Measurements from ENCODE around the gene GHRH.

Gene GHRH

DNA sequence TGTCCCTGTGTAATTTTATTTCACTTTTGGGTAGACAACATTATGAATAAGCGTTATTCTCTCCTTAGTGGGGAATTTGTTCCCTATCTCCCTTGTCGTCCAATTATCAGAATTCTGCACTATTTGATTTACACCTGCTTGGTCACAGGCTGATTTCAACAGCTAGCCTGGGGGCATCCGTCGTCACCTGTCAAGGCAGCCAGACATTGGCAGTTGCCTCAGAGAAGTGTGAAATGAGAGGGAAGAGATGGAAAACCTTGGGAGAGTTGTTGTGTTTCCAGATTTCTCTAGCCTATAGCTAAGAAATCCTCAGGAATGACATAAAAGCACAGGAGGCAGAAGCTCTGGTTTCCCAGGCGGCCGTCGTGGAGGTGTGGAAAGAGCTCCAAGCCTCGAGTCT, 891 bp upstream of the GHRH start:
- no peak for DNase-seq (ENCODE audit: low spot score)

DNA sequence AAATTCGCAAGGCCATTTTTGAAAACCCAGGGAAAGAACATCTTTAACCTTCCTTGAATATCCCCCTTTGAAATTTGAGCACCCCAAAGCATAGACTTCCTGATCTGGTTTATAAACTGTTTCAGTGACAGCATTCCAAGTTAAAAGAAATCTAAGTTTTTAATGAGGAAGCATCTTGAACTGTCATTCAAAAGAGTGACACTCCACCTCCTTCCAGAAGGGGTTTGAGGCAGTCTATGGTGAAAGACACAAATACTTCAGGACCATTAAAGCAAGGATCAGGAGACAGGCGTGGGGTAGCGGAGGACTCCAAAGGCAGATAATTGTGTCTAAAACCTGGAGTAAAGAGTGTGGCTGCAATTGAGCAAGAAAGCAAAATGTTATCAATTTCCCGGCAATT, 691 bp downstream of the GHRH start:
- no peak for DNase-seq (ENCODE audit: low spot score)

DNA sequence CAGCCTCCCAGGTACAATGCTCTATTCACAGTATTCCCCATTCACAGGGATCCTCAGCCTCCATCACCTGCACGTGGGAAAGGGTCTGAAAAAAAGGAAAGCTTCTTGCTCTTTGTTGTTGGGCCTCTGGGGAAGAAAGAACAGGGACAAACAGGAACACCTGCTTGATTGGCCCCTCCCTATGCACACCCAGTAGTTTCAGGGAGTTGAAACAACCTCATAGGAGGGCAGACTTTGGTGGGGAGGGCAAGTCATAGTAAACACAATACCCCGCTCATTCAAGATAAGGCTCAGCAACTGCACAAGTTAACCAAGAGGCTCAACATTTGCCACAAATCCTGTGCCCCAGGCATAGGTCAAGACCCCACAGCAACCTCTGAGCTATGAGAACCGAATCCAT, 1.7 kb downstream of the GHRH start:
- DNase-seq (ENCODE audit: low spot score) = no peak

DNA sequence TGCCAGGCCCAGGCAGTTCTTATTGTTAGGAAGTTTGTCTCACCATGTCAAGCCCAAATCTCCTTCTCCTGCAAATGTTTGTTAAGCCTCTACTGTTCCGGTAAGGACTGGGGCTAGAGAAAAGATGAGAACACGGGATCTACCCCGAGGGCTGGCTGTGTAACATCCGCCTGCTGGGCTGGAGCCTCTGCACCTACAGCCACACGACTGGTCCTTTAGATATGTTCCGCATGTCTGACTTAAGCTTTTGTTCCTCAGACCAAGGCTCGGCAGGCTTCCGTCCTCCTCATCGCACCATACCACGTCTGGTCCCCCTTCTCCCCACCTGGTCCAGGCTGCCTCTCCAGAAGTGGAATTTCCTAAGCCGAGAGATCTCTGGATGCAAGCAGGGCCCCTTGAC, 2.6 kb downstream of the GHRH start:
- no peak for DNase-seq (ENCODE audit: low spot score)

DNA sequence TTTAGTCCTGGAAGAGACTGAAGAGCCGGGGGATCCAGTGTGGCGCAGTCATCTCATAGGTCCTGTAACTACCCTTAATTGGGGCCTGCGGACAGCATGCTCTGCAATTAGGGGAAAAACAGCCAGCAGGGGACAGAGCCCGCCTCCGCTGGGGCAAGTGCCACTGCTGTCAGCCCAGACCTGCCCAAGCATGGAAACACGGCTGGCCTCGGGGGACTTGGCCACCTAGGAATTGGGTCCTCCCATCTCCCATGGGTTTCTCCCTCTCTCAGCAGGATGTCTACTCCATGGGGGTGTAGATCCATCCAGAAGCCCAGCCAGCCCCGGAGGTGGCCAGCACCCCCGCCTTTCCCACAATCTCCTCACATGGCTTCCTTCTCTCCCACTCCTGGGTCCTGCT, 3.6 kb downstream of the GHRH start:
- DNase-seq (ENCODE audit: low spot score) = no peak

DNA sequence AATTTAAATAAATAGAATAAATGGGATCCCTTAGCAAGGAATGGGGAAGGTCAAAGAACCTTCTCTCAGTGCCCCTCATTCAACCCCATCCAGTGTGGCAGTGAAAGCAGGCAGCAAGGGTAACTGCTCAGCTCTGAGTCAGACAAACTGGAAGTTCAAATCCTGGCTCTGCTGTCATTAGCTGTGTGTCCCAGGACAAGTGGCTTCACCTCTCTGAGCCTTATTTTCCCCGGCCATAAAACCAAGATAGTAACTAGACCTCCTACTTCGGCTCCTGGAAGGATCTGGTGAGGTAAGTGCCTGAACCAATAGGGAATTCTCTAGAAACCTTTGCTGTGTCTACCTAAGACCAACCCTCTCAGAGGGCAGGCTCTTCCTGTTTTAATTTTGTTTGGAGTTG, 4.1 kb downstream of the GHRH start:
- no peak for DNase-seq (ENCODE audit: low spot score)

DNA sequence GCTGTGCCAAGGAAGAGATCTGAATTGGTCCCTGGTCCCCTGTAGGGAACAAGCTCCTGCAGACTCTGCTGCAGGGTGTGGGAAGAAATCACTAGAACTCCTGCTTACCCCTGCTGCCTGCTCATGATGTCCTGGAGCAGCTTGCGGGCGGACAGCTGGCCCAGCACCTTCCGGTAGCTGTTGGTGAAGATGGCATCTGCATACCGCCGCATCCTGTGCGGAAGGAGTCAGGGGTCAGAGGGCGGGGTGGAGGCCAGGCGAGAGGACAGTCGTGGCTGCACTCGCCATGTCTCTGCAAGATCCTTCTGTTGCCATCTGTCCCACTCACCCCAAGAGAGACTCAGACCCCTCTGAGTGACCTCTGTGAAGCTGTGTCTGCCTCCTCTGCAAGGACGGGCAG, 5.3 kb downstream of the GHRH start:
- no peak for DNase-seq (ENCODE audit: low spot score)

DNA sequence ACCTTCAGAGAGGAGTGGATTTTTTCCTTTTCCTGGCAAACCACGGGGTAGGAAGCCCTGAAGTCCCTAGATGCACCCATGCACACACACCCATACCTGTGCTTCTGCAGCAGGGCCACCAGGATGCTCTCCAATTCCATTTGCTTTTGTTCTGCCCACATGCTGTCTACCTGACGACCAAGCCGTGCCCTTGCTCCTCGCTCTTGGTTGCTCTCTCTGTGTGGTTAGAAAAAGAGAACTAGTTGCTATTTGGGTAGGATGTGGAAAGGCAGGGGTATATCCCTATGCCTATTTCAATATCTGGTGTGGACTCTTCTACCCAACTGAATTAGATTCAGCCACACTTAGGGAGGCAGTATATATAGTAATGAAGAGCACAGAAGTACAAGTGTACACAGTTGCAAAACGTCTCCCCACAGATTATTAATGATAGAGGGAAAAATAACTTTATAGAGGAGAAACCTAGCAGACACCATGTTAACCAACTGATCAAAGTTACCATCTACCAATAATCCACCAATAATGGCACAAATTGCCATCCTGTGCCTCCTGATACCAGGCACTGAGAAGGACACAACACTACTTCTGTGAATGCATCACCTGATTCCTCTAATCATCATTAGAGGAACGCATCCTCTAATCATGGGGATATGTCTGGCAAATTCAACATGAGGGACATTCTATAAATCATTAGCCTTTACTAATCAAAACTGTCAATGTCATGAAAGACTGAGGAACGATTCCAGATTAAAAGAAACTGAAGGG, 7.3 kb downstream of the GHRH start:
- no peak for DNase-seq (ENCODE audit: low spot score)

DNA sequence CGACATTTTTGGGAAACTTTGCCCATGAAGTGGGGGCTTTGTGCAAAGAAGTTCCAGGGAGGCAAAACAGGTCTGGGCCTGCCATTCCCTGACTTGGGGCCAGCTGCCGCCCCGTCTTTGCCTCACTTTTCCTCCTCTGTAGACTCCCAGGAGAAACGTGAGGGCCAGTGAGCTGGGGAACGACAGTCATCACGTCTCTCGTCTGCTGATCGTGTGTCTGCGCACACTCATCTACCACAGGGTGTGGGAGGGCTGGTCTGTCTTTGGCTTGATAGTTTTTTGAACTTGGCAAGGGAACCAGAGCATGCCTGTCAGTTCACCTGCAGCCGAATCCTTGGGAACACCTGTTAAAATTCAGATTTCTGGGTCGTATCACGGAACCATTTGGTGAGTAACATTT, 8.5 kb downstream of the GHRH start:
- no peak for DNase-seq (ENCODE audit: low spot score)

DNA sequence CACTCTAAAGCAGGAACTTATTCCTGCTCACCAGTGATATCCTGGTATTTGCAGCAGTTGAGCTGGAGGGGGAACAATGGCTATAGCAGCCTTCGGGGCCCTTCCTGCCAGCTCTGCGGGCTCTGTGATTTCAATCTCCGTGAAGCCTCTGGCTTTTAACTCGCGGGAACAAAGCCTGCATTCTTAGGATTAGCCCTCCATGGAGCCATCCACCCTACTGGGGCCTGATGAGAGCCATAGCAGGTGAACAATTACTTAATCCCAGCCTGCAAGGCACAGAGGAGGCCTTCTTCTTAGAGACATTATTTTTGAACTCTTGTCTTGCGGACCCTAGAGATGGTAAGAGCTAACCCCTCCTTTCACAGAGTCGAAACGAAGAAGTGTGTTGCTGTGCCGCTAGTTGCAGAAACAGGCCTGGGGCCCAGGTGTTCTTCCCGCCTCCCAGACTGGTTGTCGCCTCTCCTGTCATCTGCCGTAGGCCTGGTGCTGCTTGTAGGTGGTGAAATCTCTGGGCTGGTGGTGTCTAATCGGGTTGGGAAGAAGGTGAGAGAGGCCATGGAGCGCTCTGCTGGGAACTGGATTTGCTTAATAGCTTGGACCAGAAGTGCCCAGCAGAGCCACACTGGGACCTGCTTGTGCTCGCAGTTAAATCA, 9.7 kb downstream of the GHRH start:
- no peak for DNase-seq (ENCODE audit: low spot score)

DNA sequence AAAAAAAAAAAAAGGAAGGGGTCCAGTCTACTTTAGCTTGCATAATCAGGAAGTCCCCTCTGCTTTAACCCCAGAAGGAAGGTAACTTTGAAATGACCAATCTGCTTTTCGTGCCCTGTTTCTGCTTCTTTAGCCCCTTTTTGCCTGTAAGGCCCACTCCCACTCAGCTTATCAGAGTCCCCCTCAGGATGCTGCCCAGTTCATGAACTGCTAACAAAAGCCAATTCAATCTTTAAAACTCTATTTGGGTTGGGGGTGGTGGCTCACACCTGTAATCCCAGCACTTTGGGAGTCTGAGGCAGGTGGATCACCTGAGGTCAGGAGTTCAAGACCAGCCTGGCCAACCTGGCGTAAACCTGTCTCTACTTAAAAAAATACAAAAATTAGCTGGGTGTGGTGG, 12.3 kb downstream of the GHRH start:
- no peak for DNase-seq (ENCODE audit: low spot score)

DNA sequence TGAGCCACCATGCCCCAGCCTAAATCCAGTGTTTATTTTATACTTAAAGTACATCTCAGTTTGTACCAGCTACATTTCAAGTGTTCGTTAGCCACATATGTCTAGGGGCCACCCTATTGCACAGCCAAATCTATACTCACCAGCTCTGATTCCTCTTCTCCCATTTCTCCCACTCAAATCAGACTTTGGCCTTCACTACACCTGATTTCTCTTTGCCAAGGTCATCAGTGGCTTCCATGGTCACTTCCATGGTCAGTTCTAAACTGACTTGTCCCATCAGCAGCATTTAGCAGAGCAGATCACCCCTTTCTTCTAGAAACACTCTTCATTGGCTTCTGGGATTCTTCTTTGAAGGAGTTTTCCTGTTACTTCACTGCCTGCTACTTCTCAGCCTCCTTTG, 14.1 kb downstream of the GHRH start:
- no peak for DNase-seq (ENCODE audit: low spot score)

DNA sequence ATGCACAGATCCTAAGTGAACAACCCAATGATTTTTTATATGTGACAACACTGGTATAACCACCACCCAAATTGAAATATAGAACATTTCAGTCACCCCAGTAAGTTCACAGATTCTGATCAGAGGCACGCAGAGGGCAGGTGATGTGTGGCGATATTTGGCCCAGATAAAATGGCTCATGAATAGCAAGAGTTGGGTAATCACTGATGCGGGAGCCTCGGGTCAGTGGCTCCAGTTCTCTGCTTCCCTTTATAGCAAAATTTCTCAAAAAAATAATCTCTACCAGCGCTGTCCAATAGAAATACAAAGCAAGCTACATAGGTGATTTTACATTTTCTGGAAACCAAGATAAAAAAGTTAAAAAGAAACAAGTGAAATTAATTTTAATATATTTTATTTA, 14.9 kb downstream of the GHRH start:
- DNase-seq (ENCODE audit: low spot score) = no peak

DNA sequence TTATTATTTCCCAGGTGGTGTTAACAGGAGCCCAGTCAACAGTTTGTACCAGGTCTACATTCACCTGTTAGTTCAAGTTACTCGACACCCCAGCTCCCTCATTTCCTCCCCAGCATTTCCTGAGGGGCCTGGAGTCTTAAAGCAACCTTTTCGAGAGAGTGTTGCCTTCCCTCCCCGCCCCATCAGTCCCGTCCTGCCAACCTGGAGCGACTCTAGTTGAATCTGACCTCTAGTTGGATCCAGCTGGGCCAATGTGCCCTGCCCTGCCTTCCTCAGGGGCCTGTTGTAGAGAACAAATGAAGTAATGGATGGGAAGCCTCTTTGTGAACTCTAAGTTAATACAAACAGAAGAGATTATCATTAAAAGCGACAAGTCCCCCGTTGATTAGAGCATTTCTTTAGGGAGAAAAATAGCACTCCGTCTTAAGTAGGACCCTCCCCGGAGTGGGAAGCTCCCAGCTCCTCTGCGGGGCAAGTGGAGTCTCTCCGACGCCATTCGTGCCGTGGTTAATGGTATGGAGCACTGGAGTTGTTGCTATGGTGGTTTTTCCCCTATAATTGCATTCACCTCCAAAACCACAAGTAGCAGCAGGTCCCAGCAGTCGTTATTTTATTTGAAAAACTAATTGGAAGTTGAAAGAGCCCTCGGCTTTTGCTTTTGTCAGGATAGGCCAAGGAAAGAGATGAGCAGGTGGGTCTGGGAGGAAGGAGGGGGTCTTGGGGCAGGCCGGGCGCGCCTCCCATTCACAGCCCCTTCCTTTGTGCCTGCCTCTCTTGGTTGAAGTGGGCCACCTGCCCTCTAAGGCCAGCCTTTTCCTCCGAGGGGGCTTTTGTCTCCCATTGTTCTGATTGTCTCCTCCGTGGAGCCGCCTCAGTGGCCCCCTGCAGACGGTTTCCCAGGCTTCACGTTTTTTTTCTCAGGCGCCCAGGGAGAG, 16.1 kb downstream of the GHRH start:
- no peak for DNase-seq (ENCODE audit: low spot score)

DNA sequence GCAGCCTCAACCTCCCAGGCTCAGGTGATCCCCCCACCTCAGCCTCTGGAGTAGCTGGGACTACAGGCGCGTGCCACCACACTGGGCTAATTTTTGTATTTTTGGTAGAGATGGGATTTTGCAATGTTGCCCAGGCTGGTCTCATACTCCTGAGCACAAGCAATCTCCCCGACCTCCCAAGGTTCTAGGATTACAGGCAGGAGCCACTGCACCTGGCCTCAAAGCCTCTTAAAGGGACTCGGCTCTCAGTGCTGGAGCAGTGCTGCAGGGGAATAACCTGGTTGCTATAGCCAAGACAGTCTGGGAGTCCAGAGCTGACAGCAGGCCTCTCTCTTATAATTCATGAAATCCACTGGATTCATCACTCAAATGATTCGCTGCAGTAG, 17.0 kb downstream of the GHRH start:
- DNase-seq (ENCODE audit: low spot score) = no peak

DNA sequence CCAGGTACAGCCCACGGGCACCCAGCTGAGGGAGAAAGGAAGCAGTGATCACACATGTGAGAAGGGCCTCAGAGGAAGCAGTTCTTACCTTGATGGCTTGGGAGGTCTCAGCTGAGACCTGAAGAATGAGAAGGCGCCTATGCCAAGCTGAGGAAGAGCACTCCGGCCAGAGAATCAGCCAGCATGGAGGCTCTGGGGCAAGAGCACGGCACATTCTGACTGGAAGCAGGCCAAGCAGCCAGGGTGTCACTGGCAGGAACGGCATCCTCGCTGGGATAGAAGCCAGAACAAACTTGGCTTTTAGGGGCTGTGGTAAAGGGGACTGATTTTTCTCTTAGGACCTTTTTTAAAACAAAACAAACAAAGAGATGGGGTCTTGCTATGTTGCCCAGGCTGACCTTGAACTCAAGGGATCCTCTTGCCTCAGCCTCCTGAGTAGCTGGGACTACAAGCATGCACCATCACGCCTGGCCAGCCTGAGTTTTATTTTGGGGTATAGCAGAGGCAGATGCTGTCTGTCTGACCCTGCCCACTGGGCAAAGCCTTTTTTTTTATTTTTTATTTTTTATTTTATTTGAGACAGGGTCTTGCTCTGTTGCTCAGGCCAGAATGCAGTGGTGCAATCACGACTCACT, 17.6 kb downstream of the GHRH start:
- DNase-seq (ENCODE audit: low spot score) = no peak

DNA sequence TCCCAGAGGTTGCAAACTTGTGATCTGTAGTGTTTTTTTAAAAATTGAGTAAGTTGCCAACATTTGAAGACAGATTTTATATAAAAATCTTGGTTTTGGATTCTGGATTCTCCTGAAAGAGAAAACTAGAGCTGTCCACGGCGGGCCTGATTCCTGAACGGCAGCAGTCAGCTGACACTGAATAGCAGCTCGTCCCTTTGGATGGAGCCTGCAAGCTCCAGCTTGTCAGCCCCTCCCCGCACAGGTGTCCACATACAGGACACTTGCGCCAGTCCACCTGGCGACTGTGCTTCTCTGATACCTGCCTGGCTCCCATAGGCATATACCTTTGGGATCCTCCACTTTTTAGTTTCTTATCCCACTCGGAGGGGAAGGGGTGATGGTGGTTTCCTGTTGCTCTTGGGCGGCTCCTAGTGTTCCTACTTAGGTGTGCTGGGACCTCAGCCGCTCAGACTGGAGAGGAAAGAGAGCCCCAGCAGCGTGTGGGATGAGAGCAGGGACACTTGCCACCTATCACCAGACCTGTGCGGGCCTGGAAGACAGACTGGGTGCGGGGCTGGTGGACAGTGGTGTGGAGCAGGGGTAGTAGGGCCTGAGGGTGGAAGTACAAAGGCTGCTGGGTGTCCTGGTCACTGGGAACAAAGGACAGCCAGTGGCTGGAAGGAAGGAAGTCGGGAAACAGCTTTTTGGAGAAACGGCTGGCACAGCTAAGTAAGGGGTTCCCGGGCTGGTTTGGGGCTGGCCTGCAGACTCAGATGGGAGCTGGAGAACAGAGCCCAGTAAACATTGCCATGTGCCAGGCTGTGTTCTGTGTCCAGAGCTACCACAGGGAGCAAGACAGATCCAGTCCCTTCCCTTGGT, 18.3 kb downstream of the GHRH start:
- DNase-seq (ENCODE audit: low spot score) = no peak

DNA sequence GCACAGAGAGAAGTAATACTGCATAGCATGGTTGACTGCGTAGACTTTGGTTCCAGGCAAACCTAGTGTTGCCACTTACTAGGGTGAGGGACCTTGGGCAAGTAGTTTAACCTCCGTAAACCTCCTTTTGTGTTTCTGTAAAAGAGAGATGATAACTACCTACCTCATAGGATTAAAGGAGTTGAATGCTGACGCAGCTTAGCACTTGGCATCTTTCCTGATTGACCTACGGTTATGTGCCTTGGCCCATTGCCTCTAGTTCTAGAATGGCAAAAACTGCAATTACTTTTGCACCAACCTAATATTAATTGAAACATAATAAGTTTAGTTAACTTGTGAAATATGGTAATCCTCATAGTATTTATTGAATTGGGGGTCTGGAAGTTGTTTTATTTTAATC, 19.1 kb downstream of the GHRH start:
- no peak for DNase-seq (ENCODE audit: low spot score)

DNA sequence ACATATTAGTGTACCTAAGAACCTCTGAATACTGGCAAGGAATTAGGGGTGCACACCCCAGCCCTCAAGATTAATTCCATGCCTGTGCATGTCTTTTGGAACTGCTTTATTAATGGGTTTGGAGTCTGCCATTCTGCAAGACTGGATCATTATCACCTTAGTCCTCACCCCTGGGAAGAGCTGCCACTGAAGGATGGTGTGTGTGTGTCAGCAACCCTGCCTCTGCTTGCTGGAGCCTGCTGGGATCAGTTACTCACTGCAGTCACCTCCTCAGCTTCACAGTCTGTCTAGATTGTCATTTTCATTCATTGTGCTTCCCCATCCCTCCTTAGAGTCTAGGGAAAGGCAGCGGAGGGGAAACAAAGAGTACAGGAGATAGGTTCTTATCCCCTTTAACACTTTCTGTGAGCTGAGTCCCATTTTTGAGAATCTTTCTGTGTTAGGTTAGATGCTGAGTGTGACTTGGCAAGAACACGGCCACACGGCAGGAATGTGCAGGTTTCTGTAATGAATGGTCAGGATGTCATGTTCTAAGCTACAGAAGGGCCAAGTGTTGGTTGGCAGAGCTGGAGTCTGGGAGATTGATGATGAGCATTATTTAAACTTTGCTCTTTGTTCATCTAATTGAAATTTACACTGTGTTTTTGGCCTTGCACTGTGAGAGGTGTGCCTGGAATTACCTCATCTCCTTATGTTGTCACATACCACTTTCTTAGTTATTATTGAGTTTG, 21.1 kb downstream of the GHRH start:
- DNase-seq (ENCODE audit: low spot score) = no peak

DNA sequence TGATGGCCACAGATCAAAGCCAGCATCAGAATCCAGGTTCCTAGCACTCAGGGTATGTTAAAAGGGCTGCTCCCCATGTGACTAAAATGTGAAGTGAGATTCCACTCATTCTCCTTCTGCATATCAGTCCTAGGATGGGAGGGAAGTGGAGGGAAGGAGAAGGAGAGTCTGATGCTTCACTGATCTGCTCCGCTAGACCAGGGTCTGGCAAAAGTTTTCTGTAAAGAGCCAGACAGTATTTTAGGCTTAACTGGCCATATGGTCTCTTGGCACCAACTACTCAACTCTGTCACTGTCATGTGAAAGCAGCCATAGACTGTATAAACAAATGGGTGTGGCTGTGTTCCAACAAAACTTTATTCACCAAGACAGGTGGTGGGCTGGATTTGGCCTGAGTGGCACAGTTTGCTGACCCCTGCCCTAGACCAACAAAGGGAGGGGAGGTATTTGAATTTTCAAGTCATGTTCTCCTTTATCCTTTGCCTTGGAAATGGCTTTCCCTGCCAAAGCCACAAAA, 22.6 kb downstream of the GHRH start:
- no peak for DNase-seq (ENCODE audit: low spot score)

DNA sequence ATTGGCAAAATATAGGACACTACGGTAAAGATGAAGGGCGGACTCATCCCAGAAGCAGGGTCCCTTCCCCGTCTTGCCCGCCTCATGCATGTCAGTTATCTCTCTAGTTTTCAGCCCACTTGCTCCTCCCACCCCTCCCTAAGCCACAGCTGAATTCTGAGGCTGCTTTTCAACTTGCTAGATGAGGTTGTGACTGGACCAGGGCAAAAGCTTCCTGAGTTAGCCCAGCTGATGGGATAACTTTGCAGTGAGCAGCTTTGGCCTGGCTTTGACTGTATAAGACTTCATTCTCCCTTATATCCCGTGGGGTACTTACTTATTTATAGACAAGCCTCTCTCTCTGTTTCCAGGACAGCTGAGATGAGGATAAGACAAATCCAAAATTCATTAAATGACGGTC, 23.2 kb downstream of the GHRH start:
- no peak for DNase-seq (ENCODE audit: low spot score)

Data from activated CD4-positive, alpha-beta T cell treated with anti-CD3 and anti-CD28 coated beads, Interleukin-2, Interleukin-4, amounts not matched to agents 100 ng/mL and 50 ng/mL, durations not matched to agents 16 hours and 8 hours (primary cell).